ENCODE data around the gene ULK4. TPM values are rescaled to one million over a fixed set of nuclear protein-coding genes. Genes with fewer than 3 reads are reported as not detected.
A peak's percentile ranks its signal among the peaks of the same experiment; 100 is the strongest.

Gene ULK4
- total RNA-seq, 1 donor from 2014 or later: 11.2 TPM

DNA sequence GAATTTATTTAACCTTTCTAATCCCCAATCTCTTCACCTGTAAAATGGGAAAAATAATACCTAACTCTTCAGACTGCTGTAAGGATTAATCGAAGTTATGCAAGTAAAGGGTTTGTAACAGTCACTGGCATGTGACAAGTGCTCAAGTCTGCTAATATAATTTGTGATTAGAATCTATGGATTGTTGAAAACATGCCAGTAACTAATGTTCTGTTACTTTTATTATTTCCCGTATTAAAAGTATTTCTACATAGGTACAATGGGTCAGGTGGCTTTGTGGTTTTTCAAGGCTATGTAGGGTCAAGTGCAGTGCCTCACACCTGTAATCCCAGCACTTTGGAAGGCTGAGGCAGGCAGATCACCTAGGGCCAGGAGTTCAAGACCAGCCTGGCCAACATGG is 29.4 kb downstream of the ULK4 start:
- peak overlapping the region; percentile 13 for H3K27ac ChIP-seq
- no peak for ATAC-seq
- H3K9me3 ChIP-seq: no peaks in the 10 kb centered on the region

DNA sequence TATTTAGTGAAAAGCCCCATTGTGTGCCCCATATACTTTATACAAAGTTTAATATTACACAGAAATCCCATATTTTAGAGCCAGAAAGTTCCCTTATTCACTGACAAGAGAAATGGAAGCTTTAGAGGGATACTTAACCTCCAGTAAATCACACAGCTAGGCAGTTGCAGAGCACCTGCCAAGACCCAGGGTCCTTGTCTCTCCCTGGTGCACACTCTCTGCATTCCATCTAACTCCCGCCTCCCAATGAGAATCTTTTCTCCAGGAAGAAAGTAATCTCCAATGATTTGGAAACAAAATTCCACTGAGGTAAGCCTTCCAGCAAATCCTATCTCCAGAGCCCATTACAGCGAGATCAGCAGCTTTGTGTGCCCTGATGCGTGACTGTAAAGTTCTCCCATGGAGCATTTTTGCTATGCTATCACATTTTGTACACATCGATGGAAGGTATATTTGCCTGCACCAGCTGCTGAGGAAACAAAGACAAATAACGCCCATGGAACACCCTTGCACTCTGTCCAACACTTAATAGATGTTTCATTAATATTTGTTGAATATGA is 41.4 kb downstream of the ULK4 start:
- no peaks in the 10 kb centered on the region for H3K36me3 ChIP-seq
- TF ChIP-seq, protein P1, sequence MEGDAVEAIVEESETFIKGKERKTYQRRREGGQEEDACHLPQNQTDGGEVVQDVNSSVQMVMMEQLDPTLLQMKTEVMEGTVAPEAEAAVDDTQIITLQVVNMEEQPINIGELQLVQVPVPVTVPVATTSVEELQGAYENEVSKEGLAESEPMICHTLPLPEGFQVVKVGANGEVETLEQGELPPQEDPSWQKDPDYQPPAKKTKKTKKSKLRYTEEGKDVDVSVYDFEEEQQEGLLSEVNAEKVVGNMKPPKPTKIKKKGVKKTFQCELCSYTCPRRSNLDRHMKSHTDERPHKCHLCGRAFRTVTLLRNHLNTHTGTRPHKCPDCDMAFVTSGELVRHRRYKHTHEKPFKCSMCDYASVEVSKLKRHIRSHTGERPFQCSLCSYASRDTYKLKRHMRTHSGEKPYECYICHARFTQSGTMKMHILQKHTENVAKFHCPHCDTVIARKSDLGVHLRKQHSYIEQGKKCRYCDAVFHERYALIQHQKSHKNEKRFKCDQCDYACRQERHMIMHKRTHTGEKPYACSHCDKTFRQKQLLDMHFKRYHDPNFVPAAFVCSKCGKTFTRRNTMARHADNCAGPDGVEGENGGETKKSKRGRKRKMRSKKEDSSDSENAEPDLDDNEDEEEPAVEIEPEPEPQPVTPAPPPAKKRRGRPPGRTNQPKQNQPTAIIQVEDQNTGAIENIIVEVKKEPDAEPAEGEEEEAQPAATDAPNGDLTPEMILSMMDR (IDR thresholded peaks at IDR 0.05): no peak
- intact Hi-C loops (cut with DNase I): no loop called here
- no peak for DNase-seq
- H3K27ac ChIP-seq: no peak overlapping the region
- no peak overlapping the region for H3K4me3 ChIP-seq
- ATAC-seq: no peak
- H3K9me3 ChIP-seq: no peaks in the 10 kb centered on the region
- no peaks in the 10 kb centered on the region for H3K4me1 ChIP-seq
- H3K27me3 ChIP-seq: no peaks in the 10 kb centered on the region

More for the DNA sequence above, 29.4 kb downstream of the ULK4 start:
- intact Hi-C loops (cut with DNase I): no loop called here
- H3K27me3 ChIP-seq: no peaks in the 10 kb centered on the region
- no peaks in the 10 kb centered on the region for H3K36me3 ChIP-seq
- no peak for DNase-seq
- TF ChIP-seq, protein P1 (IDR thresholded peaks at IDR 0.05): no peak
- peaks cover 6% of the 10 kb centered on the region for H3K4me1 ChIP-seq
- H3K4me3 ChIP-seq: no peak overlapping the region

DNA sequence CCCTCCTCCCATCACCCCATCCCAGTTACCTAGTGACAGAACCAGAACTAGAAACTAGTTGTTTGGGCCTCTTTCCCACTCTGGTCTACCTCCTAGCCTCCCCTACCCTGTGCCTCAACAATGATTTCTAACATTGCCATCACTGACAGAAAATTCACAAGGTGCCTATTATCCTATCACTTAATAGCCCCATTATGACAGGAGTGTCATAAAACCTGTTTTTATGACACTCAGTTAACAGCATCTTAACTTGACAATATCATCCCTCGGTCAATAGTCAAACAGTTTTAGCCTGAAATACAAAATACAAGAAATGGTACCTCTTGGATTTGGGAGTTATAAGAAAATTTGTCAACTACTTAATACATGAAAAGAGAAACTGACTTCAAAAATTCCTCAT is 46.5 kb downstream of the ULK4 start:
- Histone ChIP-seq H3K27me3 (no peaks in the 10 kb centered on the region), H3K9me3 (no peaks in the 10 kb centered on the region), H3K4me3 (no peak overlapping the region), H3K36me3 (no peaks in the 10 kb centered on the region), H3K27ac (no peak overlapping the region), H3K4me1 (no peaks in the 10 kb centered on the region)
- DNase-seq (no peak), ATAC-seq (no peak)
- intact Hi-C loops (cut with DNase I): no loop called here
- TF ChIP-seq, protein P1 (IDR thresholded peaks at IDR 0.05): no peak

DNA sequence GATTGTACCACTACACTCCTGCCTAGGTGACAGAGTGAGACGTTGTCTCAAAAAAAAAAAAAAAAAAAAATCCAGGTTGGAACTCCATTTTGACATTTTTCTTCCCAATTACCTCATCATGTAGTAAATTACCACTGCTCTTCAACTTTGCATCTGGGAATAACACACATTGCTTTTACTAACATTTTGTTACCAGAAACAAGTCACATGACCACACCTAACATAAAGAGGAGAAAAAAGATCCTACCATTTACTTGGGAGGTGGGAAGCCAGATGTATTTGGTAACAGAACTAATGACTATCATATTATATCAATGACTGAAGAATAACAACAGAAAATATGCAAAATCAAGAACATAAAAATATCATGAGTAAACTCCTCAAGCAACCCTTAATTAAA is 49.6 kb downstream of the ULK4 start:
- Histone ChIP-seq H3K27me3 (no peaks in the 10 kb centered on the region), H3K4me1 (no peaks in the 10 kb centered on the region), H3K9me3 (no peaks in the 10 kb centered on the region), H3K36me3 (peaks cover 5% of the 10 kb centered on the region), H3K4me3 (no peak overlapping the region), H3K27ac (no peak overlapping the region)
- intact Hi-C loops (cut with DNase I): no loop called here
- ATAC-seq: no peak
- no peak for DNase-seq
- TF ChIP-seq, protein P1 (IDR thresholded peaks at IDR 0.05): no peak

DNA sequence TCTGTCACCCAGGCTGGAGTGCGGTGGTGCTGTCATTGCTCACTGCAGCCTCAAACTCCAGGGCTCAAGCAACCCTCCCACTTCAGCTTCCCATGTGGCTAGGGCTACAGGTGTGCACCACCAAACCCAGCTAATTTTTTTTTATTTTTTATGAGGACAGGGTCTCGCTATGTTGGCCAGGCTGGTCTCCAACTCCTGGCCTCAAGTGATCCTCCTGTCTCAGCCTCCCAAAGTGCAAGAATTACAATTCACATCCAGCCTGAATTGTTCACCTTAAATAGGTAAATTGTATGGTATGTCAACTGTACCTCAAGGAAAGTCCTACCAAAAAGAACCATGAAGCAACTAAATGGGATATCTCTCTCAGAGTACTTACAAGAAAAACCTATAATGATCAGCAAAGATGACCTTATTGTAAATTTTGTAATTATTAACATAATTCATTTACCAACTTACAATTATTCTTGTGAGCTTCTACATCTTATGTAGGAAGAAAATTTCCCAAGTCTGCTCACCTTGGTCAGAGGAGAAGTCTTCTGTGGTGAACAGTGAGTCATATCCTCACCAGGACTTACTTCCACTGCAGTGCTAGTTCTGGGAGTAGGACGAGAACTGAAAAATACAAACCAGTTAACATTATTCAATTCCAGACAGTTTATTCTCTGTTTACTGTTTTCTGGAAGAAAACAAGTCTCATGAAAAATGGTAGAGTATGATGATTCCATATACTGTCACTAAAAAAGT is 54.4 kb downstream of the ULK4 start:
- DNase-seq (no peak), ATAC-seq (no peak)
- H3K27me3 ChIP-seq: no peaks in the 10 kb centered on the region
- H3K36me3 ChIP-seq: peaks cover 11% of the 10 kb centered on the region
- H3K27ac ChIP-seq: no peak overlapping the region
- no peaks in the 10 kb centered on the region for H3K4me1 ChIP-seq
- TF ChIP-seq, protein P1 (IDR thresholded peaks at IDR 0.05): no peak
- no peaks in the 10 kb centered on the region for H3K9me3 ChIP-seq
- no peak overlapping the region for H3K4me3 ChIP-seq
- intact Hi-C loops (cut with DNase I): no loop called here
